ENCODE results near the gene DNM3.
A peak's percentile ranks its signal among the peaks of the same experiment; 100 is the strongest.
"Not testable (repeated sequence)": the region's sequence is repeated elsewhere in the genome, so short reads cannot be mapped to it uniquely, and the experiment has no call there.

Gene DNM3

DNA sequence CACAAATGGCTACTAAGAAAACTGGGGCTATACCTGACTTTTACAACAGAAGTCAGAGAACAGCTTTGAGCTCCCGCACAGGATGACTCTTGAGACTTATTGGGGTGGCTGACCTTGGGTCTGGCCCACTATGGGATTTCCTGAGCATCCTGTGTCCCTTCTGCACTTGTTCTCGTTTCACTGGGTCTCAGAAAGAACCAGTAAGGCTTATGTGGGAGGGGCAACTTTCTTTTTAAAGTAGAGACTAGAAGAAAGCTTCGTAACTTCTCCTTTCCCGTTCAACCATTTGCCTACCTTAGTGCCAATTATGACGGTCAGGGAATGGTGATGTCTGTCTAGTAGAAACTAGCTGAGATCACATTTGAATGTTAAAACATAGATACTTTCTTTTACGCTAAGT, 519.7 kb downstream of the DNM3 start:
- DNase-seq (ENCODE audit: low read depth), result no peak

DNA sequence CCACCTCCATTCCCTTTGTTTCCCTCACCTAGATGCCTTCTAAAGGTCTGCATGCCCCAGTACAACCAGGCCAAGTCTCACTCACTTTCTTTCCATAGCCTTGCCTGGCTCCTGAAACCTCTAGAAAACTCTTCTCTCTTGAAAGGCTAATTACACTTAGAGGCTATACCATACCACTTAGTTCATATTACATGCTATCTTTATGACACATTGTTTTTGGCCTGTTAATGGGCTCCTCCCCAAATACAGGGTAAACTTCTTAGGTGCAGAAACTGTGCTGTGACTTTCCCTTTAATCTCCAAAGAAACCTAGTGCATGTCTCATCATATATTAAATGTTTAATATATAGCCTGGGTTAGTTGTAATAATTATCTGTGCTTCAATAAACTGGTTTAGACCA, 522.6 kb downstream of the DNM3 start:
- no peak for DNase-seq (ENCODE audit: low read depth)

DNA sequence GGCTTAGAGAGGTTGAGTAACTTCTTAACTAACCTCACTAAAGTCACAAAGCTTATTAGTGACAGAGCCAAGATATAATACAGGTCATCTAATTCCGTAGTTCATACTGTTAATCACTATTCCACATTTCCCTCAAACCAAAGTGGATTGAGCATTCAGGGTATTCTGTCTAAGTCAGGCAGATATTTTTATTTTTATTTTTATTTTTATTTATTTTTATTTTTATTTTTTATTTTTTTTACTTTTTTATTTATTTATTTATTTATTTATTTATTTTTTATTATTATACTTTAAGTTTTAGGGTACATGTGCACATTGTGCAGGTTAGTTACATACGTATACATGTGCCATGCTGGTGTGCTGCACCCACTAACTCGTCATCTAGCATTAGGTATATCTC, 530.3 kb downstream of the DNM3 start:
- DNase-seq (ENCODE audit: low read depth), result not testable (repeated sequence)

DNA sequence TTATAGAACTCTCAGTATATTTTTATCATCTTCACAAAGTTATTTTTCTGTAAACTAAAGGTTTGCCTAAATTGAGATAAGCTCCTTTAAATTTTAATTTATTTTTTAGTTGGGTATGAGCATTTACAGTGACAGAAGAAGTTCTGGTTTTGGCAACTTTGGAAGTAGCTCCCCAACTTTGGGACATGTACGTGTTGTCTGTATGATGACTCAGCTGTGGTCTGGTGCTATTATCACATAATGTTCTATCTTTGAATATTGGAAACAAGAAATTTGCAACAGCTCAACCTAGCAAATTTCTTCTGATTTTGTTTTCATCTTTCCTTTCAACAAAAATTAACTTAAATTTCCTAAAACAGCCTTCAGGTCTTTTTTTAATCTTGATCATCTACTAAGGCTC, 532.6 kb downstream of the DNM3 start:
- DNase-seq (ENCODE audit: low read depth), result peak; percentile 33

DNA sequence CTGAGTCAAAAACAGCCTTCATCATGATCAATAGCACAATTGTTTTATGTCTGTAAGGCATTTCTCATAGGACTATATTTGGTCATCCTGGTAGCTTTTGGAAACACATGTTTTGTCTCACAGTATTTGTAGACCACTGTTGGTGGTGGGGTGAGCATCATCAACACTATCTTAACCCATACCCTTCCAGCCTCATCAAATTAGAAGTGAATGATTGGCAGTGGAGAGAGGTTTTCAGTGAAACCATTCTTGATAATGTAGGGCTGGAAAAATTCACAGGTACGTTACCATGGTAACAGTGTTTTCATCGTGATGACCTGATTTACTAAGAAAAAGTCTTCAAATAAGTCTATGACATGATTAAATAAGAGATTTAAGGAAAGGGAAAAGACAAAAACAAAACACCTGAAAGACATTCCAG, 533.9 kb downstream of the DNM3 start:
- no peak for DNase-seq (ENCODE audit: low read depth)

DNA sequence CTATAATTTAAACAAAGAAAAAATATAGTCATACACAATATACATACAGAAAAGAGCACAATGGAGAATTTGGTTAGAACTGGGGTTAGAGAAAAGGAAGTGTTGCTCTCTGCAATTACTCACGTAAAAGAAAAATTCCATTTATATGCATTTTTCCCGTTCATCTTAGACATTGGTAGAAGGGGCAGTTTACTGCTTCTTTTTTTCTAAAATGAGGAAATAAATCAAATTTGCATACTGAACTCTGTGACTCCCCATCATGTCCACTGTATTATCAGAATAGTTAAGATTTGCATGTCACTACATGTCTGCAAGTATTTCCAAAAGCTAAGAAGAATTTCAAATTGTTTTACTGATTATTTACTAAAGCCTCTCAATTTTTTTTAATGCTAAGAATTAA, 535.1 kb downstream of the DNM3 start:
- DNase-seq (ENCODE audit: low read depth), result no peak

DNA sequence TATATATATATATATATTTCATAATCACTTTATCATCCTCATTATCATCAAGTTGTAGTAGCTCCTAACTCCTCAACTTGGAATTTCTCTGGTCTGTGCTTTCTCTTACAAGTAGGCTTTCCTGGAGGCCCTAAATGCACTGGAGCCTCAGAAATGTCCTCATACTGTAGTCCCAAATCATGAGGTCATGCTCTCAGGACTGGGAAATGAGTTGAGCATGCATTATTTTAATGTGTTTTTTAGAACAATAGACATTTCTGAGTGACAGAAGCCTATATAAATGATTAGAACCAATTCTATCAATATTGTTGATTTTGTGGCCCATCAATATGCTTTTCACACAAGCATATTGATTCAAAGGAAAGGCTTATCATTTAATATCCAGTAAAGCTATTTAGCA, 536.3 kb downstream of the DNM3 start:
- DNase-seq (ENCODE audit: low read depth), result no peak

DNA sequence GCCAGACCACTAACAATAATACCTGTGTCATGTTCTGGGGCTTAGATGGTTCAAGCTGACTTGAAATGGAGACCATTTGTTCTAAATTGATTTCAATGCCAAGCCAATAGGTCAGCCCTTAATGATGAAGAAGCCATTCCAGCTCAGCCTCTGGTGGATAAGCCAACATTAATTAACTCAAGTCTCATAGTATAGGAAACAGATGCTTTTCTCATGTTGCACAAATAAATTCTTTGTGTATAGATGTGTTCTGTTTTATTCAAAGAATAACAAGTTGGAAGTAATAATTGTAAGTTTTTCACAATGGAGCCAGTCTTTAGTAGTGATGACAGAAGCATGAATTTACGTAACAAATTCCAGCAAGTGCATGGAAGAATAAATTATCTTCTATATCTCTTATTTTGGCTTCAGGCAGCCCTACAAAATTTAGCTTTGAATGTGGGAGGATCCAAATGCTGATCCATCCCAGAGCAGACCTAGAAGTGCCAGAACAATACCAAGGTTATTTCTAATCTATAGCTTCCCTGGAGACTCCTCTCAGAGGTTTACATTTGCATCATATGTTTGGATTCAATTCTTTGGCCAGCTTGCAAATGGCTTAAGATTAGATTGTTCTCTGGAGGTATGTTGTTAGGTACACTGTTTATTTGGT, 536.9 kb downstream of the DNM3 start:
- DNase-seq (ENCODE audit: low read depth), result no peak

DNA sequence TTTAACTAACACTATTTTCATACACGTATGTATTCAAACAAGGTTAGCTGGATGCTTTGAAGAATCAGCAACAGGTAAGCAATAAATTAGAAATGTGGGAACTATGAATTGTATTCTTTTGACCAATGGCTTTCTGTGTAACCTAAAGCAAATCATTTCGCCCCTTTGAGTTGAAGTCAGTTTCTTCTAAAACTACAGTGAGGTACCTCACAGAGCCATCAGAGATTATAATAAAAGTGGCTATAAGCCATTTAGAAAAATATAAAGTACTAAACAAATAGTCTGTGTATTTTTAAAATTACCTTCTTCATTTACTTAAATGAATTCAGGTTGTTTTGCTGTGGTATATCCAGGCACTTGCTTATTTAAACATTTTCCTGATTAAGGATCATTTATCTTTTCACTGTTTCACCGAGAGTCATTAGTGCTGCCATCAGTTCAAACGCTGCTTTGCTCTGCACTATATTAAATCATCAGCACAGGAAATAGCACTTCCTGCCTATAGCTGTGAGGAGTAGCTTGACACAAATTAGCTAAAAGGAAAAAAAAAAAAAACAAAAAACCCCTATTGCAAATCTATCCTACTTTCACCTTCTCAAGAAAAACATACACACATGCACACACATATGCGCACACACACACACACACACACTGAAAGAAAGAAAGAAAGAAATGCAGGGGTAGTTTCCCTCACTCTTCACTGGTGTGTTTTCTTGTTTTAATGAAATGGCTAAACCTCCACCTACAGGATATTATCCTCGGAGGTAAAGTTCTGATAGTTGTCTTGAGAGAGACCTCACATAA, 539.3 kb downstream of the DNM3 start:
- DNase-seq (ENCODE audit: low read depth), result no peak

DNA sequence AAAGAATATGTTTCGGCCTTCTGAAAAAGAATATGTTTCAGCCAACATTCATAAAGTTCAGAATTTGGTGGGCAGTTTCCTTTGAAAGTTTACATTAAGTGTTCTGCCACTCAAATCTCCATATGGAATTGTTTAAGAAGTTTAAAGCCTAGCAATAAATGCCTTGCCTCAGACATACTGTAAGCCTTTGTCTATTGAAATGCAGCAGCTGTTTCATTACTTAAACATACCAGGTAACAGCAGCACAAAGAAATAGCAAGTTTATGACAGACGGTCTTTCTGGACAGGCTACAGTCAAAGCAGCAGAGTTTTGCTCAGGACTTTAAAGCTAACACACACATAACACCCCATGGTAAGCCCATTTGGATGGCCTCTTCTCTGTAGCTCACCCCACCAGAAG, 540.6 kb downstream of the DNM3 start:
- DNase-seq (ENCODE audit: low read depth), result no peak

DNA sequence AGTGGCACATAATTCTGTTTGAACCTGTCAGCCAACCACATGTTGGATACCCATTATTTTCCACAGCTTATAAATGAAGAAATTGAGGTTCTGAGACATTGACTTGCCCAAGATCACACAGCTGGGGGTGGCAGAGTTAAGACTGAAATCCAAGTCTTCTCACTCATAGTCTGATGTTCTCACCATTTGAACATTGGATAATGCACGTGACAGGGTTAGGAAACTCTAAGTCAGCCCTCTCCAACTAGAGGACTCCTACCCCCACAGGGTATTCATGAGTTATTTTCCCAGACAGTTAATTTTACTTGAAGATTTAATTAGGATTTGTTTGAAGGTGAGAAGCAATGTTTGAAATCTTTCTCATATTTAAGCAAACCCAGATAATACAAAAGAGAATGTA, 541.1 kb downstream of the DNM3 start:
- no peak for DNase-seq (ENCODE audit: low read depth)

DNA sequence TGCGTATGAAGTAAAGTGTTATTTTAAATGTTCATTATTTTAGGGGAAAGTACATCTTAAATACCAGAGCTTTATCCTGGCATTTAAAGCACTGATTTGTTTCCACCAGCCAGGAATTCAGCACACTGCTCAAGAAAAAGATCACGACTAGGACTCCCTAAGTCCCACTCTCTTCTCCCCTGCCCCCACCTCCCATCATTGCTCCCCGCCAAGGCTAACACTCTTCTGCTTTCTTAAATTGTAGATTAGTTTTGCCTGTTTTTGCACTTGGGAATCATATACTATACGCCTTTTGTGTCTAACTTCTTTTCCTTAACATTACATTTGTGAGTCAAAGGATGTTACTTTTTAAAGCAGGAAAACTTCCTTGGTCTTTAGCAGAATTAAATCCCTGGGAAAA, 541.7 kb downstream of the DNM3 start:
- no peak for DNase-seq (ENCODE audit: low read depth)

DNA sequence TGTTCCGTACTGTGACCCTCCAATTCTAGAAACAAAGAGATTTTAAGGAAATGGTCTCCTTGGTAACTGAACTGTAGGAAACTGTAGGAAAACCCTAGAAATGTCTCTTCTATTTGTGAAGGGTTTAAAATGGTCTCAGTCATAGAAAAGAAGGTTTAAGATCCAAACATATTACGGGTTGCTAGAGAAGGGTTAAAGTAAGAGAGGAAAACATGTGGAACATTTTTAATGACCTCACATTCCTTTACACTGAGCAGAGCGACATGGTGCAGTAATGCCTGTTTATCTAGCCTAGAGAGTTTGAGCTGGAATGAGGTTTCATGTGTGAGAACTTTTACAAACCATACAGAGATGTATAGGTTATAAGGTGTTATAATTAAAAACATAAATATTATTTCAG, 542.2 kb downstream of the DNM3 start:
- DNase-seq (ENCODE audit: low read depth), result peak; percentile 69

DNA sequence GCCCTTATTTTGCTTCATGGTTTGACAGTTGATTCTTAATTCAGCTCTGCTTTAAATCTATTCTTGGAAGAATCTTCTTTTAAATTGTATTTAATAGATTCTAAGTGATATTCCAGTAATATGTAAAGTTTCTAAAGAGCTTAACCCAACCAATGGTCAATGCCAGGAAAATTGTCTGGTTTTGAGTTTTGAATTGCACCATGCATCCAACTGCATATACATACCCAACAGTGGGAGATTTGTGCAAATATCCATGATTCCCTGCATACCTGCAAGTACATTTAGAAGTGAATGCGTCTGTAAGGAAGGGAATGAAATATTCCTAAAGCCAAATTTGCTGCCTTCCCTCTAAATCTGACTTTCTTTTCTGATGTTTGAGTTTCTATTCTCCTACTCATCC, 543.4 kb downstream of the DNM3 start:
- no peak for DNase-seq (ENCODE audit: low read depth)

DNA sequence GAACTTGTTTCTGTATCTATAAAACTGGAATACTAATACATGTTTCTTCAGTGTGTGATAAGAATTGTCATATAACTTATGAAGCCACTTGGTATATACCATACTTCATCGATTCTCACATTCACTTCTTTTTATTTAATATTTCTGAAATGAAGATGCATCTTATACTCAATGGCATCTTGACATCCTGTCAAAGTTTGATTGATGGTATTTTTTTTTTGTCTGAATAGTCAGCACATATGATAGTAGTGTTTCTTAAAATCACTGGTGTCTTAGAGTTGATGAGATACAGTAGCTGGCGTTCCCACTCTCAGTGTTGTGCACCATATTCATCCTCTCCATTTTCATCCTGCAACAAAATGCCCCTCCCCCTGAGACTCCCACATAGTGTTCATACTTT, 544.7 kb downstream of the DNM3 start:
- no peak for DNase-seq (ENCODE audit: low read depth)

DNA sequence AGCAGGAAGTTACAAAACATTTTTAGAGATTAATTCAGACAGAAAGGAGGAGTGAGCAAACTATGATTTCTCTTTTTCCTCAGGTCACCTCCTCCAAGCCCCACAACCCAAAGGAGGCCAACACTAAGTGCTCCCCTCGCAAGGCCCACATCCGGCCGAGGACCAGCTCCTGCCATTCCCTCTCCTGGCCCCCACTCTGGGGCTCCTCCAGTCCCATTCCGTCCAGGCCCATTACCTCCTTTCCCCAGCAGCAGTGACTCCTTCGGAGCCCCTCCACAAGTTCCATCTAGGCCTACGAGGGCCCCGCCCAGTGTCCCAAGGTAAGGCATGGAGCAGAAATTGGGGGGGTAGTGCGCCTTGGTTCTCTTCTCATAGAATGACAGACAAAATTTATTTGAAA, 547.2 kb downstream of the DNM3 start:
- no peak for DNase-seq (ENCODE audit: low read depth)

DNA sequence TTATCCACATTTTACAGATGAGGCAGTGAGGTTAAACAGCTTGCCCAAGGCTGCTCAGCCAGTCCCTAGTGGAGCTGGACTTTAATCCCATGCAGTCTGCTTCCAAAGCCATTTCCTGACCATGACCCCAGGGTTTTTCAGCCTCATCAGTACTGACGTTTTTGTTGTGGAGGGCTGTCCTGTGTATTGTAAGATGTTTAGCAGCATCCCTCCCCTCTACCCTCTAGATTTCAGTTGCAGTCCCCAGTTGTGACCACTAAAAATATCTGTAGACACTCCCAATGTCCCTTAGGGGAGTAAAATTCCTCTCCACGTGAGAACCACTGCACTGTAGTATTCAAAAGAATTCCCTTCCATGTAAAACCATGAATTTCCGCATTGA, 549.0 kb downstream of the DNM3 start:
- DNase-seq (ENCODE audit: low read depth), result no peak

DNA sequence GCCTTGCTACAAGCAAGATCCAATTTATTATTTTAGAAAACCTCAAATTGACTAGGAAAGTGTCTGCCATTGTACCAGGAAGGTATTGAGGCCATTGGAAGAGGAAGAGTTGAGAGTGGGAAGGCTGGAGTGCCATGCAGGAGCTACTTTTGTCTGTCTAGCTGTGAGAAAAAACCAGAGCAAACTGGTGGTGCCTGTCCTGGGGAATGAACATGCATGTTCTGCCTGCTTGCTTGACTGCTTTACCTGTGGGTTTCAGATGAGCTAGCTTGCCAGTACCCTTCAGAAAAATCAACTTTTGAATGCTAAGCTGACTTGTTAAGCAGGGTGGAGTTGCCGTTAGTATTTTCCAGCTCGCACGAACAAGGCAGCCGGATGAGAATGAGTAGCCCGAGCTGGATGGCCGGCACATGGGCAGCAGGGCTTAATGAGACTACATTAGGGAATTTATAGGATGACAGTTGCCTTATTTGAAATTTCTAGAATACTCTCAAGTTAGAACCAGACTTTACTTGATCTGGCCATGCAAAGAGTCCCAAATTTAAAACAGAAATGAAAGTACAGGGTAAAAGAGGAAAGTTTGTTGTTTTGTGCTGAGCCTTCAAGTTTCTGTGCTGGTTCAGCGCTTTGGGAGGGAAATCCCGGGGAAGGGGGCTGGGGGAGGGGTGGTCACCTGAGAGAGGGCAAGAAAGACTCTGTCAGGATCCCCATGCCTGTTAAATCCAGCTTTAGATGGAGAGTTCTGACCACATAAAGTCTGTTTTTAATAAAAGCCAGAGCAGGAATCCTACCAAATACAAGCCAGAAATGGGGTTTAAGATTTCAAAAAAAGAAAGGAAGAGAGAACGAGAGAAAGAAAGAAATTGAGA, 549.6 kb downstream of the DNM3 start:
- DNase-seq (ENCODE audit: low read depth), result no peak

DNA sequence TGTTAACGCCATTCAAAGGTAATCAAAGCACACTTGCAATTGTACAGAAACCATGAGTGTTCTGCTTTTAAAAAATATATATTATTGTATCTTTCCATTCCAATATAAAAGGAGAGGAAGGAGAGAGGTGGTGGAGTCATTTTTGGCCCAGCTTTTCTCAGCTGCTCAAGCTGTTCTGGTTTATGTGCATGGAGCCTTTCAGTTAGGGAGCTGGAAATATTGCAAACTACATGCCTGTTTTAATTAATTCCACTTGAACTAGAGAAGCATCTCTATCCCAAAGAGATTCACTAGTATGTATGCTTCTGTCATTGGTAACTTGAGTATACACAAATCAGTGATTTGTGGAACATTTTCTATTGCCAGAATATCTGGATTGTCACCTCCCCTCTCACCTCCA, 550.7 kb downstream of the DNM3 start:
- DNase-seq (ENCODE audit: low read depth), result no peak

DNA sequence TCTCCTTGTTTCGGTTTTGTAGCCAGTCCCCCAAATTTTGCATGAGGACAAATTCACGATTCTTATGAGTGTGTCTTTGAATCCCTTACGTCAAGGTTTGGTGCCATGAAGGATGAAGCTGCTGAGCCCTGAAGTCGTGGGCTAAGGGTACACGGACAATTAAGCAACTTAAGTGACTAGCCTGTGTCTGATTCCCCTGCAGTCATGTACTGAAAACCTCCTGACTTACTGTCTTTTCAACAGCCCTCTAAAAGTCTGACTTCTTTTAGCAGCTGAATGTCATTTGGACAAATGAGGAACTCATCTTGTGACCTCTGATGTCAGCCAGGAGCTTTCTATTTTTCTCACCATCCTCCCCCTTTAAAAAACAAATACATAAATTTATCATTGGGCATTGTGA, 552.1 kb downstream of the DNM3 start:
- DNase-seq (ENCODE audit: low read depth), result no peak

DNA sequence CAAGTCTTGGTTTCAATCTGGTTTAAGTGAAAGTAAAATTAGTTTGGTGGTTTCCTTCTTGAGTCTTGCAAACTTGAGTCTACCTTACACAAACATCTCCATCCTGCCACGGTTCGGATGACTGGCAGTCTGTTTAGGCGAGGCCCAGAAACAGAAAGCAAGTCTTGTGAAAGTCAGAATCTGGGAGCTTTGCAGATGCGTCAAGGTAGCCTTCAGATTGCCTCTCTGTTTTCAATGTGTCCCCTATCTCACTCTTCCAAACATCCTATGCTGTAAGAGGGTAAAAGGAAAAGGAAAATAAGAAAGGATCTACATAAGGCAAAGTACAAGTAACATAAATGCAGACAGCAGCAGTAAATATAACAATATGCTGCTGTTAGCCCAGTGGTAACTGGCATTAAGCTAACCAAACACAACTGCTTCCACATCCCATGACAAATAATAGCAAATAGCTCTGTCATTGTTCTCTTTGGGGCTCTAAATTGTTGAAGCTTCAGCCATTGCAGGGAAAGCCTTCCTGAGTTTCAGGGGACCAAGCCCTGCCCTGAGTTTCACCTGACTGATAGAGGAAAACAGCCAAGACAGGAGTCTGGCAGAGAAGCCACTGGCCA, 552.9 kb downstream of the DNM3 start:
- peak; percentile 73 for DNase-seq (ENCODE audit: low read depth)

DNA sequence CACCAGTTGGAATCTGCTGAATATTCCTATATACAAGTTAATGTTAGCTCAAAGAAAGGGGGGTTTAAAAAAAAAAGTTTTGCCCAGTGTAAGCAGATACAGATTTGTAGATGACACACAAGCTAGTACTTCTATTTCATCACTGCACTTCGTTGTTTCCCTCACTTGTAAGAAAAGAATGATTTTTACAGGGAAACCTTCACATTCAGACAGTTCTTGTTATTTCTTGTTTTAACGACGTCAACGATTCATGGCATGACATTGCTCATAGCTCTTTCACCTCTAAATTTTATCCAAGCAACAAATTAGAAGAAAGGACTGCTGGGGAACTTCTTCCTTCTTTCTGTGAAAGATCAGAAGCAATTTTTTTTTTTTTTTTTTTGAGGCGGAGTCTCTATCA, 553.5 kb downstream of the DNM3 start:
- DNase-seq (ENCODE audit: low read depth), result peak; percentile 57

DNA sequence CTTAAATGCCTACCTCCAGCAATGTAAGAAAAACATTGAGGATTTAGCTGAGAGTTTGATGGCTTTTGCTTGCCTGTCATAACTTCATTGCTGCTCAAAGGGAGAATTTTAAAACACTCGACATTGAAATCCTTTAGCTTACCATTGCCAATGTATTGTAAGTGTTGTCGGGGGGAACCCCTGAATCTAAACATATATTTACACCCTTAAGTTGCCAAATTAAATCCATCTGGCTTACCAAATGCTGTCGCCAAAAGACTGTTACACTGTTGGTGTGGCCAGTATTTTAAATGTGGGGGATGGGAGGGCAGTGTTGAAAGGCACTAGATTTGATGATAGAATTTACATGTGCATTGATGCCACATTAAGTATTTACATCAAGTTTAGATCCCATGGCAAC, 554.3 kb downstream of the DNM3 start:
- no peak for DNase-seq (ENCODE audit: low read depth)
